Anterior cingulate cortex (tissue), 58 donors: ENCODE measurements around the gene UNC93B1.
A peak's percentile ranks its signal among the peaks of the same experiment; 100 is the strongest.

ENCODE experiments used
- DNase-seq, 58 donors: peaks; one replicate each; lab custom pipeline; 2025; lab: John Stamatoyannopoulos, UW

Gene UNC93B1

DNA sequence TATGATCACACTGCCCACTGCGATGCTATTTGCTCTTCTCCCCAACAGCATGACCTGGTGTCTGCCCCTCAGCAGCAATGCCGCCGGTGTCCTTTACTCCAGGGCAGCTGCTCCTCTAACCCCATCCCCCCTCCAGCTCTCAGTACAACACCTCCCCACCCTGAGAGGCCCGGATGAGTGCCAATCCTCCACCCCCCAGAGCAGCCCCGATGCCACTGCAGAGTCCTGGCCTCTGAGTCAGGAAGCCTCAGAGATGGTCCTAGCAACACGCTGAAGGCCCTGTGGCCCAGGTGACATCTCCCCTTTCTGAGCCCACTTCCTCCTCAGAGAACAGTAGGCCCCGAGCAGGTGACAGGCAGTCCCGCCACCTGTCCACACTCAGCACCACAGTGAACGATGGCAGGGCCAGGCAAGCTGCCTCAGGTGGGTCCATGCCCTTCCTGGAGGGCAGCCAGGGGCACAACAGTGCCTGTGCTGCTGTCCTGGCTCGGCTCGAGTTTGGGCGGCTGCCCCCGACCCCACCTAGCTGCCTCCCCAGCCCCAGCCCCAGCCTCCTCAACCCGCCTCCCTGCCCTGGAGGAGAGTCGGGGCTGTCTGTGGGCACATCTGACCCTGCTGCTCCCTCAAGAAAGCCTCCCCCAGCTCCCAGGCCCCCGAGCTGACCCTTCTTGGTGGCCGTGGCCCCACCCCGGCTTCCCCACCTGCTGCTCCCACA, 22.7 kb upstream of the UNC93B1 start:
- no peak for DNase-seq

DNA sequence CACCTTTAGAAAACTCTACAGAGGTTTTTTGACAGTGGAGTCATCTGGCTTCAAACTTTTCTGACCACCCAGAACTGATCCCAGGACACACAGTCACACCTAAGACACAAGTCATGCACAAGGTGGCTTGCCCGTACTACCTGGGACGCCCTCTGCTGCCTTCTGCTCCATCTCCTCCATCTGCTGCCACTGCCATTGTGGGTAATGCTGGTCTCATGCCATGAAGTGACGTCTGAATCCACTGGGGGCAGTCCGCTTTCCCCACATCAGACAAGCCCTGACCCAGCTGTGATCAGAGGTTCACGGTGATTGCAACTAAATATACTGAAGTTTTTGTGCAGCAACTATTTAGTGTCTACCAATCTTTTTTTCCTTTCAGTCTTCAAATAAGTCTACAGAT, 21.1 kb upstream of the UNC93B1 start:
- no peak for DNase-seq

DNA sequence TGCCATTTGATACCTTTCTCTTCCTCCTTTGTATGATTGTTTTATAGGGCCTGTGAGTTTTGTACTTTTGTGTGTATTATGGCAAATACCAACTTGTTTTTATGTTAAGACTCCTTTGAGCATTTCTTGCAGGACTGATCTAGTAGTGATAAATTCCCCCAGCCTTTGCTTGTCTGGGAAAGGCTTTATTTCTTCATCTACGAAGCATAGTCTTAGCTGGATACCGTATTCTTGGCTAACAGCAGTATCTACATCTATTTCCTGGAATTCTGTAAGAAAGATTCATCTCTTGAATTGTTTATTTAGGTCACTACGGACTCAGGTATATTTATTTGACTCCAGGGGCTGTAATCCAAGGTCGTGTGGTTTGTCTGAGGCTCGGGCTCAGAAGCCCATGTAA, 20.6 kb upstream of the UNC93B1 start:
- no peak for DNase-seq

GRCh38 chr11:68022531-68022930, 18.6 kb upstream of the UNC93B1 start:
- DNase-seq = no peak

DNA sequence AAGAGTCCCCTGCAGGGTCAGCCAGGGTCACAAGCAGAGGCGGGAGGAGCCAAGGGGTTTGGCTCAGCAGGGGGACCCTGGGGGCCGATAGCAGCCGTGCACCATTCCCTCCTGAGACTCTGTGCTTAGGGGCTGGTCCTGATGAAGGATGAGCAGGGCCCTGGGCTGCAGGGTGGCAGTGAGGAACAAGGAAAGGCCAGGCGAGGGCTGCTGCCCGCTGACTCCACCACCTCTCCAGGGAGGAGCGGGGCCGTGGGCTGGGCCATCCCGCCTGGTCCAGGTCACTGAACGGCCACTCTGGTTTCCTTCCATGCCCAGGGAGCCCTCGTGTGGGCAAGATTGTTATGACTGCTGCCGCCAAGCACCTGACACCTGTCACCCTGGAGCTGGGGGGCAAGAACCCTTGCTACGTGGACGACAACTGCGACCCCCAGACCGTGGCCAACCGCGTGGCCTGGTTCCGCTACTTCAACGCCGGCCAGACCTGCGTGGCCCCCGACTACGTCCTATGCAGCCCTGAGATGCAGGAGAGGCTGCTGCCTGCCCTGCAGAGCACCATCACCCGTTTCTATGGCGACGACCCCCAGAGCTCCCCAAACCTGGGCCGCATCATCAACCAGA, 17.4 kb upstream of the UNC93B1 start:
- peak in 1 of 58 donors; percentile 18 for DNase-seq

DNA sequence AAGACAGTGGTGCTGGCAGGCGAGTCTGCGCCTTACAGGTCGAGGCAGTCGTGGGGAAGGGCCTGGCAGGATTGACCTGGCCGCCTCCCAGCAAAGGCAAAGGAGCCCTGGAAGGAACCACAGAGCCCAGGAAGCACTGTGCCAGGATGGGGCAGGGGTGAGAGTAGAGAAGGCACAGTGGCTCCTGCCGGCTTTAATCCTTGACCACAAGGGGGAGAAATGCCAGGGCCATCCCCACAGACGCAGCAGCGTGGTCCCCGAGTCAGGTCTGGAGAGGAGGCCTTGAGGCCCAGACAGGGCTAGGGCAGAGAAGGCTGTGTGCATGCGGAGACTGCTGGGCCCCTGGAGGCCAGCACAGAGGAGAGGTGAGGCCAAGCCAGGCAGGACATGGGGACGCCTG, 16.7 kb upstream of the UNC93B1 start:
- DNase-seq = peak in 6 of 58 donors; percentile 12 to 50 (median 39)

DNA sequence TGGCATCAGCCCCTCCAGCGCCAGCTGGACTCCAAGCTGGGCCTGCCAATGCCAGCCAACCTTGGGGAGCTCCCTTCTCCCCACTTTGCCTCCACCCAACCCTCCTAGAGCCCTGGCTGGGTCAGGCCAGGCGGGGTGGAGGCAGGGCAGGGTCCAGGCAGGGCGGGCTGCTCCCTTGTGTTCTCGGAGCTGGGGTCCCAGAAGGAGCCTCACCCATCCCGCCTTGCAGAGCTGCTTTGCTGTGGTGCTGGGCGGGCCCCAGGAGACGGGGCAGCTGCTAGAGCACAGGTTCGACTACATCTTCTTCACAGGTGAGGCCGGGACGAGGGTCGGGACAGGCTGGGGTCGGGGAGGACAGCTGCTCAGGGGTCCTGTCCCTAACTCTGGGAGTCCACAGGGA, 15.6 kb upstream of the UNC93B1 start:
- DNase-seq = no peak

DNA sequence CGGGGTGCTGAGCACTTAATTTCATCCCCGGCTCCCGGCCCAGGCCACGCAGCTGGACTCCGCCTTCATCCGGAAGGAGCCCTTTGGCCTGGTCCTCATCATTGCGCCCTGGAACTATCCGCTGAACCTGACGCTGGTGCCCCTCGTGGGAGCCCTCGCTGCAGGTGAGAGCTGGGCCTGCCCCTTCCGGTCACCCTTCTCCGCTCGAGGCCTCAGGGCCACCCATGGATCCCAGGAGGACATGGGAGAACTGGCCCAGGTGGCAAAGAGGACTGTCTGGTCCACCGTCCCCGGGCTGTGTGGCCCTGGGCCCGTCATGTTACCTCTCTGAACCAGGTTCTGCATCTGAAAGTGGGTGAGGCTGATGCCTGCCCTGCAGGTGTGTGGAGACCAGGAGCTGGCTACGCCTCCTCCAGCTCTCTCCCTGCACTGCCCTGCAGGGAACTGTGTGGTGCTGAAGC, 14.9 kb upstream of the UNC93B1 start:
- no peak for DNase-seq

GRCh38 chr11:68017980-68018729, 14.3 kb upstream of the UNC93B1 start:
- no peak for DNase-seq

- DNase-seq = peak in 13 of 58 donors; percentile 16 to 58 (median 38)
These were observed 13.3 kb upstream of the UNC93B1 start for GRCh38 chr11:68016904-68017817.

DNA sequence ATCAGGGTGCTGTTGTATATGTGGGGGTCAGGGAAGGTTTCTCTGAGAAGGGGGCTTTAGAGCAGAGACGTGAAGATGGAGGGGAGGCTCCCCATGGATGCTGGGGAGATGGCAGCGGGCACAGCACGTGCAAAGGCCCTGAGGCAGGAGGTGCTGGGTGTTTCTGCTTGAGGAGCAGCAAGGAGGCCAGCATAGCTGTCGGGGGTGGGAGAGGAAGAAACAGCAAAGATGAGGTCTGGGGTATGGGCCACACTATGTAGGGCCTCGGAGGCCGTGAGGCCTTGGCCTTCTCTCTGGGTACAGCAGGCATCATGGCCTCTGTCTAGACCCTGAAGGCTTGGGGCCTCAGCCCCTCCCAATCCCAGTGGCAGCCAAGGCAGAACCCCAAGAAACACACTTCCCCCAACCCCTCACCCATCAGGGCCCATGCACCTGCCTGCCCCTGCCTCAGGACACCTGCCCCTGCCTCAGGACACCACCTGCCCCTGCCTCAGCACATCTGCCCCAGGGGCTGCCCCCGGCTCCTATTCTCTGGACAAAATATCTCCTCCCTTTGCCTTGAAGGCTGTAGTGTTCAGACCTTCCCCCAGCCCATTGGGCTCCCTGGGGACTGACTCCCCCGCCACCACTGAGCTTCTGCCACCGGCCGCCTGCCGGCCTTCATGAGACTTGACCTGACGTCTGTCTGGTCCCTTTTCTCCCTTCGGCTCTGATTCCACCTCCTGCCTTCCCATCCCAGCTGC, 12.4 kb upstream of the UNC93B1 start:
- no peak for DNase-seq

- DNase-seq = no peak
These were observed 11.6 kb upstream of the UNC93B1 start for GRCh38 chr11:68015467-68015866.

- no peak for DNase-seq
These were observed 11.1 kb upstream of the UNC93B1 start for GRCh38 chr11:68014947-68015447.

DNA sequence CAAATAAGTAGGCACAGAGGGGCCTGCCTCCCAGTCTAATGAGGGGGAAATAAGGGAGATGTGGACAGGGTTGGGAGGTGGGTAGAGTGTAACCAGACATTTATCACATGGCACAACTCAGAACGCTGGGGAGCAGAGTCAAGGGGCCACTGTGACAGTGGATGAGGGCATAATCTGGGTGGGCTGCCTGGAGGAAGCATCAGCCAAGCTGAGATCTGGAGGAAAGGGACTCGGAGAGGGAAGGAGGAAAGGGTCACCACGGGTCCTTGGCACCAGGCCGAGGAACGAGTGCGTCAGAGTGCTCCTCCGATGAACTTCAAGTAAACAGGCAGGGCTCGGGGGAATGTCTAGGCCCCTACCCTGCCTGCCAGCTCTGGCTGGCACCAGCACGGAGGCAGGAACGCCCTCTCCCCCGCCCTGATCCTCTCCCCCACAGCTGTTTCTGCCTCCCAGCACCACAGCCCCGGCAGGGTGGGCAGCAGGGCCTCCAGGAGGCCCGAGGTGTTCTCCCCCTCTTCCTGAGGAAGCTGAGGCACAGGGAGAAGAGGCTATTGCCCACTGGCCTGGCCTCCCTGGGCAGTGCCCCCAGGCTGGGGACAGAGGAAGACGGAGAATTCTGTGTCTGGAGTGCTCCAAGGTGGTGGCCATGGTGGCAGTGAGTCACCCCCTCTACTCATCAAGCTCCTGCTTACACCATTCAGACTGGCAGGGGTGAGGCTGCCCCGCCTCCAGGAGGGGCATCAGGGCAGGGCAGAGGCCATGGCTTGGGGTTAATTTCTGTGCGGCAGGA, 10.5 kb upstream of the UNC93B1 start:
- no peak for DNase-seq

- DNase-seq = no peak
These were observed 9.8 kb upstream of the UNC93B1 start for GRCh38 chr11:68013611-68014156.

DNA sequence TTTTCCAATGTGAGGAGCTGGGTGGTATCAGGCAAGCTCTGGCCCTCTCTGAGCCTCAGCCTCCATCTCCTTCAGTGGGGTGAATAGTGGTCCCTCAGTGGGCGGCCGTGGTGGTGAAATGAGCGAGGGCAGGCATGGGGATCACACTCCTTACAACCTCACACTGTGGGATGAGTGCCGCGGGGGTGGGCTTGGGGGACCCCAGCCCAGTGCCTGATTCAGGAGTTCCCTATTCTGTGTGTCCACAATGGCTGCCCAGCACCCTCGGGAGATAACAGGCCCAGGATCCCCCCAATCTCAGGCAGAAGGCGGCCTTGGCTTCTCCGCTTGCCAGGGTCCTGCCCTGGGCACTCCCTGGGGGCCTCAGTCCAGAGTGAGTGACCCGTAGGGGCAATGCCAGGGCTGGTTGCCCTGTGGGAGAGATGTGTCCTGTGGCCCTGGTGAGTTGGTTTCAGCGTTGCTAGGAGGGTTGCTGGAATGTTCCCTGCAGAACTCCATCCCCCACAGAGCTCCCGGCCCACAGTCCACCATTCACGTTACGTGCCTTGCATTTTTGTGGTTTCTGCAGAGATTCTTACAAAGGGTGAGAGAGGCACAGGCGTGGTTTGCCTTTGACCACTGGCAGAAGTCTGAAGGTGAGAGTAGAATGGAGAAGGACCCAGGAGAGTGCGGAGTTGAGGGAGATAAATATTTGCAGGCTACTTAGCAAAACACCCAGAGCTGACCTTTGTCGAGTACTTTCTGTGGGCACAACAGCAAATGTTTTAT, 9.1 kb upstream of the UNC93B1 start:
- DNase-seq = peak in 23 of 58 donors; percentile 20 to 67 (median 39)

DNA sequence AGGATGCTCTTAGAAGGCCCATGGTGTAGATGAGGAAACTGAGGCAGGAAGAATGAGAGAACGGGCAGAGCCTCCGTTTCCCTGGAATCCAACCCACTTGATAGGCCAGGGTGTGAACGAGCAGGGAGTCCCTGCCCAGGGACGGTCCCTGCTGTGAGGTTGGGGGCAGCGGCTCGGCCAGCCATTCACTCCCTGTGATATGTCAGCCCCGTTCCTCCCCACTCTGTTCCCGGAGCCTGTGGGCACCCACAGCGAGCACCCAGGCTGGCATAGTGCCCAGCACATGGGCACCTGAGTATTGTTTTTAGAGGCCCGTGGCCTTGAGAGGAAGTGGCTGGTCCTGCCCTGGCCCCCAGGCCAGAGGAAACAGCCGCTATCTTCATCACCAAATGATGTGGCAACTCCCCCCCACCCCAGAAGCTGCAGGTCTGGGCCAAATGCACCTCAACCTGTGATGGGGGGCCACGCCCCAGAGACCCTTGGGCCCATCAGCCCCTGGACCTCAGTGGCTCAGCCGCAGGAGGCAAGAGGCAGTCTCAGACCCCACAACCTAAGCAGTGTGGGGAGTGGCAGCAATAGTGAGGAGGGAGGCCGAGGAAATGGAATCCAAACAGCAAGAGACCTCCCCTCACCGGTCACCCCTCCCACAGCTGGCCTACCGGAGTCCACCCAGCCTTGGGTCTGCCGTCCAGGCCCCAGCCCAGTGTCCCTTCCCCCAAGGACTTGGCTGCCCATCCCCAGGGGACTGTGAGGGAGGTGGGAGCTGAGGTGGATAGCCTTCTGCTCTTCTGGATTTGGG, 8.3 kb upstream of the UNC93B1 start:
- DNase-seq = no peak
